NT2/D1 (cell line): ENCODE measurements around the gene GYS1.
"Not testable (repeated sequence)": the region's sequence is repeated elsewhere in the genome, so short reads cannot be mapped to it uniquely, and the experiment has no call there.

Source experiments
- DNase-seq: peaks from one replicate; pipeline ENCODE4 v3.0.0-alpha.2; 2011; ENCODE audit warnings: low read depth, low spot score
- H3K27me3 ChIP-seq: 2 replicates; pipeline ENCODE4 v1.6.0; 2011; ENCODE audit warnings: mild to moderate bottlenecking; ENCODE audit not compliant: insufficient read length, insufficient read depth
- H3K36me3 ChIP-seq: 2 replicates; pipeline ENCODE4 v1.6.1; 2011; ENCODE audit warnings: mild to moderate bottlenecking, low read length, mixed read lengths; ENCODE audit not compliant: insufficient read depth, insufficient read length
- H3K4me1 ChIP-seq: 2 replicates; pipeline ENCODE4 v1.5.1; 2011; ENCODE audit not compliant: insufficient read depth, insufficient read length
- H3K4me3 ChIP-seq: 2 replicates; pipeline ENCODE4 v1.5.1; 2011; ENCODE audit warnings: low read depth; ENCODE audit not compliant: insufficient read length
- H3K9ac ChIP-seq: 2 replicates; pipeline ENCODE4 v1.6.0; 2011; ENCODE audit warnings: low read depth; ENCODE audit not compliant: insufficient read length
- H3K9me3 ChIP-seq: 2 replicates; pipeline ENCODE4 v1.5.1; 2011; ENCODE audit warnings: mild to moderate bottlenecking, low read length; ENCODE audit not compliant: insufficient read depth
- SUZ12 ChIP-seq: IDR thresholded peaks from 2 replicates; pipeline ENCODE4 v1.6.1; 2011; ENCODE audit not compliant: insufficient read length, insufficient read depth; ENCODE audit errors: extremely low read depth
- YY1 ChIP-seq: IDR thresholded peaks from 2 replicates; pipeline ENCODE4 v1.6.1; 2011; ENCODE audit not compliant: insufficient read length, insufficient read depth
- ZNF274 ChIP-seq: IDR thresholded peaks from 2 replicates; pipeline ENCODE4 v1.6.1; 2011; ENCODE audit warnings: mild to moderate bottlenecking, low read depth, low read length

GYS1 gene

DNA sequence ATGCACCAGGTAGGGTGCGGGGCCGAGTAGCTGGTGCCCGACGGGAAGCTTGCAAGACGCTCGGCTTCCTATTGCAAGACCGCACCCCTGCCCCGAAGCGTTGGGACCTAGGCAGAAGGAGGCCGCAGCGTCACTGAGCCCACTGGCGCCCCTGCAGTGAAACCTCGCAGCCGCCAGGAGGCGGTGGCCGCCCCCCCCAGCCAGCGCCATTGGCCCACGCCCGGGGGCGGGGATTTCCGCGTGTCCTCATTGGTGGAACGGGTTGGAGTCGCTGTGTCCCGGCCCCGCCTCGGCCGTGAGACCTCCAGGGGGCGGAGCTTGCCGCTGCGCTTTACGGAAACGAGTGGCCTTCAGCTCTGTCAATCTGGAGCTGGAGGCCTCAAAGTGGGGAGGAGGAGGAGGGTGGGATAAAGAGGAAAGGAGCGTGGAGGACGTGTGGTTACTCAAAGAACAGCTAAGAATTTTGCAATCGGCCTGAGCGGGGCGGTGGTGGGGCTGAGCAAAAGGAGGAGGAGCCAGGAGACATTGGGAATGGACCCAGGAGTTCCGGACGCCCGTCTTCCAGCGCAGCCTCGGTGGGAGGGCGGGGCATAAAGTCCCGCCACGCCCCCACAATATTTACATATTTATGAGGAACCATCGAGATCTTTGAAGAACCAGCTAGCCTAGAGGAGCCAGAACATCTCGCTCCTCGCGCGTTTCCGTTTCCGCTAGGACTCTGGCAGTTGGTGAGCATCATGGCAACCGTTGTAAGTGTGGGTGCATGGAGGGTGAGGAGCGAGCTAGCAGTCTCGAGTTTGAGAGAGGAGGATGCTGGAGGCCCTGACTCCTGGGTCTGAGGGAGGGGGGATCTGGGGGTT, at the start of gene GYS1, which contains the start of gene RUVBL2:
TSS of gene GYS1 (minus strand) at position 135 of the 860 bp plus-strand sequence. CDS start 197 bp downstream, outside the sequence.
TSS of gene RUVBL2 (plus strand) at position 713 of the 860 bp plus-strand sequence. CDS start at position 738, 25 bp downstream.
- H3K4me3 ChIP-seq: peak within 1 kb of the TSS; percentile 89
- peaks cover 20% of the 10 kb centered on the region for H3K4me1 ChIP-seq
- H3K27me3 ChIP-seq: no peaks in the 10 kb centered on the region
- no peaks in the 10 kb centered on the region for H3K9me3 ChIP-seq
- H3K36me3 ChIP-seq: peaks cover 25% of the 10 kb centered on the region
- DNase-seq: peak; percentile 94
- H3K9ac ChIP-seq: peak within 1 kb of the TSS; percentile 85
- TF ChIP-seq SUZ12 (no peak), YY1 (peak; percentile 48), ZNF274 (no peak)

DNA sequence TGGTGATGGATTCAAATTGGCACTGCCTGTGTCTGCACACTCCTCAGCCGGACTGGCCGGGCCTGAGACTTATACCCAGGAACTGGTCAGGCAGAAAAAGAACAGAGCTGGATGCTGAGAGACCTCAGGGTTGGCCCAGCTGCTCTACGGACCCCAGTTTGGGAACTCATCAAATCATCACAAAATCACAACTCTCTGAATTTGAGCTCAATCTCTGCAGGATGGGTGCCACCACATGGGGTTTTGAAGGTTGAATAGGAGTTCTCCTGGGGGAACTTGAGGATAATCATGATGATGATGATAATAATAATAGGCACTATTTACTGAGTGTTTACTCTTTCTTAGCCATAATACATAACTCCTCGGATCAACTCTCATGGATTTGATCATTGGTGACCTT, 49.6 kb upstream of the GYS1 start:
- not testable (repeated sequence) for H3K4me3 ChIP-seq, H3K9me3 ChIP-seq, H3K36me3 ChIP-seq, DNase-seq, H3K4me1 ChIP-seq, H3K9ac ChIP-seq, H3K27me3 ChIP-seq

DNA sequence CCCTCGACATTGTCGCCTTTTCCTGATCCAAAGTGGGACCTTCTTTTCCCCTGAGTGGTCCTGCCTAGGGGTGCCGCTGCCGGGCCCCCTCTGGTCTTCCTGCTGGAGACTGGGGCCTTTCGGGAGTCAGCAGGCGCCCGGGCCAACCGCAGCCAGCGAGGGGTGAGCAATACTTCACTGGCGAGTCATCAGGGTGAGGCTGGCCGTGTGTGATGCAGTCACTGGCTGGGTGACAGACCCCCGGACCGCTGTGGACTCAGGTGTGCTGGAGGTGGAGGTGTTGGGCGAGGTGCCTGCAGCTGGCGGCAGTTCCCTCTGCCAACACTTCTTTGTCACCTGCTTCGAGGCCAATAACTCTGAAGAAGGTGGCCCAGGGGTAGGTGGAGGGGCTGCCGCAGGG, 49.1 kb upstream of the GYS1 start:
- no peaks in the 10 kb centered on the region for H3K36me3 ChIP-seq
- no peaks in the 10 kb centered on the region for H3K9me3 ChIP-seq
- no peak for TF ChIP-seq ZNF274
- TF ChIP-seq YY1: no peak
- TF ChIP-seq SUZ12: no peak
- H3K27me3 ChIP-seq: no peaks in the 10 kb centered on the region
- H3K4me3 ChIP-seq: no peak overlapping the region
- H3K4me1 ChIP-seq: no peaks in the 10 kb centered on the region
- no peak for DNase-seq
- H3K9ac ChIP-seq: no peak overlapping the region

GRCh38 chr19:49039736-49040135, 46.6 kb upstream of the GYS1 start:
- H3K36me3 ChIP-seq, H3K9me3 ChIP-seq, H3K27me3 ChIP-seq, DNase-seq, H3K4me3 ChIP-seq, H3K4me1 ChIP-seq, H3K9ac ChIP-seq: not testable (repeated sequence)

DNA sequence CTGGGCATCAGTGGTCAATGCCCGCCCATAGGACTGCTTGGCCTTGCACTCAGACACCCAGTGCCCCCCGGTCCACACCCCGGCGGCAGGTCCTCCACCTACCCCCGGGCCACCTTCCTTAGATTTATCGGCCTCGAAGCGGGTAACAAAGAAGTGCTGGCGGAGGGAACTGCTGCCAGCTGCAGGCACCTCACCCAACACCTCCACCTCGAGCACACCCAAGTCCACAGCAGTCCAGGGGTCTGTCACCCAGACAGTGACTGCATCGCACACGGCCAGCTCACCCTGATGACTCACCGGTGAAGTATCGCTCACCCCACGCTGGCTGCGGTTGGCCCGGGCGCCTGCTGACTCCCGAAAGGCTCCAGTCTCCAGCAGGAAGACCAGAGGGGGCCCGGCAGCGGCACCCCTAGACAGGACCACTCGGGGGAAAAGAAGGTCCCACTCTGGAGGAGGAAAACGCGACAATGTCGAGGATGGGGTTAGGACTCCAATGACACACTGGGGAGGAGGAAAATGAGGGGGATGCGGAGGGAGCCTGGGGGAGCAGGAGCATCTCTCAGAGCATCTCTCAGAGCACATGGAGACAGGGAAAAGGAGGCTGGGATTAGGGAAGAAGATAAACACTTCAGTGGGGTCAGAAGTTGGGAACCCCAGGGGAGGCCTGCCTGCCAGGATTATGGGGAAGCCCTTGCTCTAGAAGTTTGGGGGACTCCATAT, 45.6 kb upstream of the GYS1 start:
- not testable (repeated sequence) for H3K27me3 ChIP-seq, H3K9me3 ChIP-seq, H3K4me1 ChIP-seq, H3K36me3 ChIP-seq, H3K4me3 ChIP-seq, DNase-seq, H3K9ac ChIP-seq

GRCh38 chr19:49038111-49038510, 45.0 kb upstream of the GYS1 start:
- H3K9me3 ChIP-seq, H3K36me3 ChIP-seq, H3K4me3 ChIP-seq, H3K9ac ChIP-seq, DNase-seq, H3K4me1 ChIP-seq, H3K27me3 ChIP-seq: not testable (repeated sequence)

DNA sequence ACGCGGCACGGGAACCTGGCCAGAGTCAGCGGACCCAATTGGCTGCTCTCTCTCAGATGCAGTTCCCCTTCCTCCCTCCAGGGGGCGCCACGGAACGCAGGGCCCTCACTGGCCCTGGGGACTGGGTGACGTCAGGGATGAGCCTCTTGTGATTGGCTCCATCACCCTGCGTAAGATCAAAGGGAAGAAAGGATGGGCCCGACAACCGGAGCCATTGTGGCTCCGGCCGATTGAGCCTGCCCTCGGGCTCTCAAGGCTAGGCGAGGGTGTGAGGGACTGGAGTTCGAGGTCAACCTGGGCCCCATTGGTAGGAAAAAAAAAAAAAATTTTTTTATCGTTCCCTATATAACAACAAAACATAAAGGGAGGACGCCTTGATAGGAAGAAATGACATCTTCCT, 43.7 kb upstream of the GYS1 start, which contains the start of gene CGB1:
TSS of gene CGB1 (minus strand) at position 81 of the 400 bp plus-strand sequence. CDS start 184 bp downstream, outside the sequence.
- not testable (repeated sequence) for H3K4me1 ChIP-seq, H3K36me3 ChIP-seq, H3K9ac ChIP-seq, H3K27me3 ChIP-seq, H3K9me3 ChIP-seq, DNase-seq, H3K4me3 ChIP-seq

DNA sequence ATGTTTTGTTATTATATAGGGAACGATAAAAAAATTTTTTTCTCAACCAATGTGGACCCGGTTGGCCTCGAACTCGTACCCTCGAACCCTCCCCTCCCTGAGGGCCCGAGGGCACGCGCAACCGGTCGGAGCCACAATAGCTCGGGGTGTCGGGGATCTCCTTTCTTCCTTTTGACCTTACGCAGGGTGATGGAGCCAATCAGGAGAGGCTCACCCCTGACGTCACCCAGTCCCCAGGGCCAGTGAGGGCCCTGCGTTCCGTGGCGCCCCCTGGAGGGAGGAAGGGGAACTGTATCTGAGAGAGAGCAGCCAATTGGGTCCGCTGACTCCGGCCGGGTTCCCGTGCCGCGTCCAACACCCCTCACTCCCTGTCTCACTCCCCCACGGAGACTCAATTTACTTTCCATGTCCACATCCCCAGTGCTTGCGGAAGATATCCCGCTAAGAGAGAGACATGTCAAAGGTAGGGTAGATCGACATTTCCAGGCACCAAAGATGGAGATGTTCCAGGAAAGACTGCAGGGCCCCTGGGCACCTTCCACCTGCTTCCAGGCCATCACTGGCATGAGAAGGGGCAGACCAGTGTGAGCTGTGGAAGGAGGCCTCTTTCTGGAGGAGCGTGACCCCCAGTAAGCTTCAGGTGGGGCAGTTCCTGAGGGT, 38.7 kb upstream of the GYS1 start, which contains the start of gene CGB2:
TSS of gene CGB2 (plus strand) at position 249 of the 660 bp plus-strand sequence. CDS start at position 455, 206 bp downstream.
- H3K9ac ChIP-seq, H3K27me3 ChIP-seq, H3K36me3 ChIP-seq, H3K4me1 ChIP-seq, H3K9me3 ChIP-seq, H3K4me3 ChIP-seq, DNase-seq: not testable (repeated sequence)

GRCh38 chr19:49030323-49030722, 37.2 kb upstream of the GYS1 start:
- not testable (repeated sequence) for H3K4me1 ChIP-seq, H3K9ac ChIP-seq

GRCh38 chr19:49029749-49030148, 36.6 kb upstream of the GYS1 start:
- H3K9ac ChIP-seq, H3K27me3 ChIP-seq, DNase-seq: not testable (repeated sequence)

More at GRCh38 chr19:49030323-49030722, 37.2 kb upstream of the GYS1 start:
- H3K4me3 ChIP-seq, H3K9me3 ChIP-seq, DNase-seq, H3K36me3 ChIP-seq, H3K27me3 ChIP-seq: not testable (repeated sequence)

More at GRCh38 chr19:49029749-49030148, 36.6 kb upstream of the GYS1 start:
- not testable (repeated sequence) for H3K4me1 ChIP-seq, H3K4me3 ChIP-seq, H3K9me3 ChIP-seq, H3K36me3 ChIP-seq
